GM10248 (cell line): ENCODE measurements around the gene FSD1.

Experiments
- CTCF ChIA-PET: fragments of 300-600 bp; sonication (Branson Sonifier 250); formaldehyde crosslinking; extraction: SDS; loops from one replicate; lab custom pipeline; 2021; ENCODE audit warnings: antibody characterized with exemption; lab: Yijun Ruan, JAX
- POLR2A ChIA-PET: fragments of 350-650 bp; sonication (Branson Sonifier 250); formaldehyde crosslinking; extraction: SDS; loops from one replicate; lab custom pipeline; 2020; ENCODE audit warnings: antibody characterized with exemption; lab: Yijun Ruan, JAX
- DNase-seq: peaks from one replicate; pipeline ENCODE4 v3.0.0; 2012; ENCODE audit errors: extremely low spot score
- TF ChIP-seq, protein P1 (sequence below): IDR thresholded peaks from 2 replicates; pipeline ENCODE4 v1.5.1; 2012; ENCODE audit warnings: mild to moderate bottlenecking, low read depth; ENCODE audit errors: extremely low read depth, missing control alignments, control extremely low read depth

Gene FSD1

DNA sequence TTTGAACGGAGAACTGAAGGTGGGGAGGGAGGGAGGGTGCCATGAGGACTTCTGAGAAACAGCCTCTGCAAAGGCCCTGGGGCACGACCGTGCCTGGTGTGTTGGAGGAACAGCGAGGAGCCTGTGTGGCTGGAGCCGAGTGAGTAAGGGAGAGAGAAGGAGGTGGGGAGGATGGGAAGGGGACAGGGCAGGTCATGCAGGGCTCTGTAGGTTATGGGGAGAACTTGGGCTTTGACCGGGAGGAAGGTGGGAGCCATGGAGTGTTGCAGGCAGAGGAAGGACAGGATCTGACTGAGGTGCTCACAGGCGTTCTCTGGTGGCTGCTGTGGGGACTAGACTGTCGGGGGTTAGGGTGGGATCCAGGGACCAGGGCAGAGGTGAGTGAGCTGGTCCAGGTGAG, 45.7 kb downstream of the FSD1 start:
- DNase-seq: no peak
- TF ChIP-seq, protein P1, sequence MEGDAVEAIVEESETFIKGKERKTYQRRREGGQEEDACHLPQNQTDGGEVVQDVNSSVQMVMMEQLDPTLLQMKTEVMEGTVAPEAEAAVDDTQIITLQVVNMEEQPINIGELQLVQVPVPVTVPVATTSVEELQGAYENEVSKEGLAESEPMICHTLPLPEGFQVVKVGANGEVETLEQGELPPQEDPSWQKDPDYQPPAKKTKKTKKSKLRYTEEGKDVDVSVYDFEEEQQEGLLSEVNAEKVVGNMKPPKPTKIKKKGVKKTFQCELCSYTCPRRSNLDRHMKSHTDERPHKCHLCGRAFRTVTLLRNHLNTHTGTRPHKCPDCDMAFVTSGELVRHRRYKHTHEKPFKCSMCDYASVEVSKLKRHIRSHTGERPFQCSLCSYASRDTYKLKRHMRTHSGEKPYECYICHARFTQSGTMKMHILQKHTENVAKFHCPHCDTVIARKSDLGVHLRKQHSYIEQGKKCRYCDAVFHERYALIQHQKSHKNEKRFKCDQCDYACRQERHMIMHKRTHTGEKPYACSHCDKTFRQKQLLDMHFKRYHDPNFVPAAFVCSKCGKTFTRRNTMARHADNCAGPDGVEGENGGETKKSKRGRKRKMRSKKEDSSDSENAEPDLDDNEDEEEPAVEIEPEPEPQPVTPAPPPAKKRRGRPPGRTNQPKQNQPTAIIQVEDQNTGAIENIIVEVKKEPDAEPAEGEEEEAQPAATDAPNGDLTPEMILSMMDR: no peak
- POLR2A ChIA-PET: no interaction called here
- CTCF ChIA-PET: no interaction called here

GRCh38 chr19:4350726-4351125, 46.3 kb downstream of the FSD1 start:
- TF ChIP-seq, protein P1: no peak
- no peak for DNase-seq
- ChIA-PET CTCF (interaction anchor here (3.2 to 3.9 kb wide), 2 partner anchors 15 to 83 kb away, joined by 47 to 85 read pairs; no protein-coding TSS in a partner anchor), POLR2A (no interaction called here)

DNA sequence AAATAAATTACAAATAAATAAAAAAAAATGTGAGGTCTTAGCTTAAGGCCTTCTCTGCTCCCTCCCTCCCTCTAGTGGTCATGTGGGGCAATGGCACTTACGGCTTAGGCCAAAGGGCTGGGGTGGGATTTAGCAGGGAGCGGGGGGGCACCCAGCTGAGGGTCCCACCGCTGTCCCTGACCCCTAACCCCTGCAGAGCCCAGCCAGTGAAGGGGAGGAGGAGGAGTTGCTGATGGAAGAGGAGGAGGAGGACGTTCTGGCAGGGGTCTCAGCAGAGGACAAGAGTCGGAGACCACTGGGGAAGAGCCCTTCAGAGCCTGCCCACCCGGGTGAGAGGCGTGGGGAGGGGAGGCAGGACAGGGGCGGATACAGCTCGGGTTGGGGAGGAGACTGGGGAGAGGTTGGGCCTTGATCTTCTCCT, 48.3 kb downstream of the FSD1 start:
- TF ChIP-seq, protein P1: peak; percentile 69
- POLR2A ChIA-PET: interaction anchor here (1.4 kb wide), 1 partner anchor 9 kb away, joined by 3 read pairs; the partner anchor contains the start of gene MPND
- DNase-seq: peak; percentile 77
- CTCF ChIA-PET: interaction anchor here (0.6 to 3.9 kb wide), 32 partner anchors 10 to 195 kb away, joined by 3 to 85 read pairs (median 4); partner anchors contain the start of genes CHAF1A, EBI3, MPND and SH3GL1

- DNase-seq: no peak
- CTCF ChIA-PET: interaction anchor here (2.0 to 3.9 kb wide), 4 partner anchors 11 to 87 kb away, joined by 16 to 85 read pairs (median 42); partner anchors contain the start of gene MPND
- TF ChIP-seq, protein P1: no peak
- POLR2A ChIA-PET: no interaction called here
Observed at GRCh38 chr19:4354282-4354681, 49.9 kb downstream of the FSD1 start.

DNA sequence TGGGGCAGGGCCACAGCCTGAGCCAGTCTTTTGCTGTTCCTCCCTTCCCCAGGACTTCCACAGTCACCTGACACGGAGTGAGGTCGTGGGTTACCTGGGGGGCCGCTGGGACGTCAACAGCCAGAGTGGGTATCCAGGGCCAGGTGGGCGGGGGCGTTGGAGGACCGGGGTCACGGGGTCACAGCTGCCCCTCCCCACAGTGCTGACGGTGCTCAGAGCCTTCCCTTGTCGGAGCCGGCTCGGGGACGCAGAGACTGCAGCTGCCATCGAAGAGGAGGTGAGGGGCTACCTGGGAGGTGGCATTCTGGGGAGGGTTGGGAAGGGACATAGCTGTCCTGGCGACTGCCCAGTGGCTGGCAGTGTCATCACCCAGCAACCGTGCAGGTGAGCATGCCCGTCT, 50.5 kb downstream of the FSD1 start:
- POLR2A ChIA-PET: interaction anchor here (0.6 kb wide), 1 partner anchor 530 kb away, joined by 3 read pairs; no protein-coding TSS in a partner anchor
- CTCF ChIA-PET: interaction anchor here (2.0 kb wide), 1 partner anchor 88 kb away, joined by 16 read pairs; no protein-coding TSS in a partner anchor

DNA sequence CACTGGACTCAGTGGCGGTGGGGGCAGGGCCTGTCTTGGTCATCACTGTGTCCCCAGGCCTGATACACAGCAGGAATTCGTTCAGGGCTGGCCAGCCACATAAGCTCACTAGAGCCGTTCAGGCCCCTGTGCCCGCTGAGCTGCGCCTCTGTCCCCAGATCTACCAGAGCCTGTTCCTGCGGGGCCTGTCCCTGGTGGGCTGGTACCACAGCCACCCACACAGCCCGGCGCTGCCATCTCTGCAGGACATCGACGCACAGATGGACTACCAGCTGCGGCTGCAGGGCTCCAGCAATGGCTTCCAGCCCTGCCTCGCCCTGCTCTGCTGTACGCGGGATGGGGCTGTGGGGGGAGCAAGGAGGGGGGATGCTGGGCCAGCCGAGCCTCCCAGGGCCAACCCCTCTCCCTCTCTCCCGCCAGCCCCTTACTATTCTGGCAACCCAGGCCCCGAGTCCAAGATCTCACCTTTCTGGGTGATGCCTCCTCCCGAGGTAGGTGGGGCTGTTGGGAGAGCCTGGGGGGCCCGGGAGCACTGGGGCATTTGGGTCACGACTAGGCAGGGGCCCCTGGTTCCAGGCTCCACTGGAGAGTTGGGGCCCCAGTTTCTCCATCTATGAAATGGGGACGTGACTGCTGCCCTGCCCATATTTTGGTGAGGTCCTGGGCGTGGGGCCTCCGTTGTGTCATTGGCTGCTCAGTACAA, 52.8 kb downstream of the FSD1 start:
- no peak for DNase-seq
- POLR2A ChIA-PET: no interaction called here
- TF ChIP-seq, protein P1: no peak
- CTCF ChIA-PET: interaction anchor here (1.1 to 1.2 kb wide), 2 partner anchors 13 to 90 kb away, joined by 3 read pairs; no protein-coding TSS in a partner anchor

More for the DNA sequence above, 50.5 kb downstream of the FSD1 start:
- TF ChIP-seq, protein P1: no peak
- no peak for DNase-seq
